ENCODE measurements around the gene HBZ. TPM values are rescaled to one million over a fixed set of nuclear protein-coding genes. Genes with fewer than 3 reads are reported as not detected.

The HBZ gene
- total RNA-seq, 1 donor from 2014 or later: not detected

- ATAC-seq (peak; percentile 89 to 95), DNase-seq (peak; percentile 88)
- no peak overlapping the region for H3K27ac ChIP-seq
- H3K27me3 ChIP-seq (ENCODE audit: low read depth): peaks cover 45% of the 10 kb centered on the region
- H3K4me1 ChIP-seq: peaks cover 22% of the 10 kb centered on the region
- H3K9me3 ChIP-seq: no peaks in the 10 kb centered on the region
- H3K36me3 ChIP-seq: no peaks in the 10 kb centered on the region
- intact Hi-C loops (cut with DNase I): no loop called here
- no peak for TF ChIP-seq CTCF (IDR thresholded peaks at IDR 0.05)
- H3K4me3 ChIP-seq: peak overlapping the region; percentile 47
Observed at GRCh38 chr16:180681-181564, 28.5 kb downstream of the HBZ start.

GRCh38 chr16:181565-182021 is 29.1 kb downstream of the HBZ start:
- H3K9me3 ChIP-seq: no peaks in the 10 kb centered on the region
- DNase-seq (no peak), ATAC-seq (no peak)
- no peak overlapping the region for H3K27ac ChIP-seq
- intact Hi-C loops (cut with DNase I): no loop called here
- TF ChIP-seq CTCF (IDR thresholded peaks at IDR 0.05): peak; percentile 99
- peaks cover 43% of the 10 kb centered on the region for H3K27me3 ChIP-seq (ENCODE audit: low read depth)
- no peaks in the 10 kb centered on the region for H3K36me3 ChIP-seq
- peaks cover 22% of the 10 kb centered on the region for H3K4me1 ChIP-seq
- H3K4me3 ChIP-seq: peak overlapping the region; percentile 47

GRCh38 chr16:183005-183404 is 30.6 kb downstream of the HBZ start:
- Histone ChIP-seq H3K27me3 (ENCODE audit: low read depth) (peaks cover 33% of the 10 kb centered on the region), H3K9me3 (no peaks in the 10 kb centered on the region), H3K36me3 (peaks cover 9% of the 10 kb centered on the region), H3K27ac (no peak overlapping the region), H3K4me1 (peaks cover 22% of the 10 kb centered on the region), H3K4me3 (no peak overlapping the region)
- DNase-seq (no peak), ATAC-seq (no peak)
- TF ChIP-seq CTCF (IDR thresholded peaks at IDR 0.05): no peak
- intact Hi-C loops (cut with DNase I): no loop called here

- ATAC-seq: no peak
Observed at GRCh38 chr16:185213-185612, 32.8 kb downstream of the HBZ start.

GRCh38 chr16:185691-186090 is 33.2 kb downstream of the HBZ start:
- Histone ChIP-seq H3K27ac (no peak overlapping the region), H3K4me1 (peaks cover 10% of the 10 kb centered on the region), H3K36me3 (peaks cover 36% of the 10 kb centered on the region), H3K9me3 (no peaks in the 10 kb centered on the region), H3K4me3 (no peak overlapping the region), H3K27me3 (ENCODE audit: low read depth) (peaks cover 6% of the 10 kb centered on the region)
- ATAC-seq (no peak), DNase-seq (no peak)
- TF ChIP-seq CTCF (IDR thresholded peaks at IDR 0.05): no peak
- intact Hi-C loops (cut with DNase I): no loop called here

More at GRCh38 chr16:185213-185612, 32.8 kb downstream of the HBZ start:
- Histone ChIP-seq H3K27ac (no peak overlapping the region), H3K36me3 (peaks cover 31% of the 10 kb centered on the region), H3K4me3 (no peak overlapping the region), H3K27me3 (ENCODE audit: low read depth) (peaks cover 11% of the 10 kb centered on the region), H3K4me1 (peaks cover 15% of the 10 kb centered on the region), H3K9me3 (no peaks in the 10 kb centered on the region)
- DNase-seq: no peak
- TF ChIP-seq CTCF (IDR thresholded peaks at IDR 0.05): no peak
- intact Hi-C loops (cut with DNase I): no loop called here
